Activated CD4-positive, alpha-beta T cell treated with anti-CD3 and anti-CD28 coated beads, Interleukin-2, amount 10 ng/mL, durations not matched to agents 24 days and 14 days (primary cell): ENCODE measurements around the gene PRSS21. TPM values are rescaled to one million over a fixed set of nuclear protein-coding genes. Genes with fewer than 3 reads are reported as not detected.

Experiments used
- DNase-seq: peaks from one replicate; pipeline ENCODE4 v3.0.0; 2022
- H3K27ac Mint-ChIP-seq: one replicate; pipeline ENCODE4 v1.8.0; 2022; ENCODE audit warnings: mild to moderate bottlenecking, mixed read lengths
- H3K27me3 Mint-ChIP-seq: one replicate; pipeline ENCODE4 v1.8.0; 2022; ENCODE audit warnings: mixed read lengths
- H3K36me3 Mint-ChIP-seq: one replicate; pipeline ENCODE4 v1.8.0; 2022; ENCODE audit warnings: low read depth, mild to moderate bottlenecking, mixed read lengths
- H3K4me1 Mint-ChIP-seq: one replicate; pipeline ENCODE4 v1.8.0; 2021; ENCODE audit warnings: mixed read lengths
- H3K4me3 Mint-ChIP-seq: one replicate; pipeline ENCODE4 v1.8.0; 2022; ENCODE audit warnings: mild to moderate bottlenecking, moderate library complexity, mixed read lengths
- H3K9me3 Mint-ChIP-seq: one replicate; pipeline ENCODE4 v1.8.0; 2021; ENCODE audit warnings: mixed read lengths
- intact Hi-C: fragments of 100-400 bp; cut with micrococcal nuclease; formaldehyde crosslinking; loops from one replicate; pipeline ENCODE4 v1.15.1; 2023
- total RNA-seq: library from RNA; stranded (reverse); gene quantifications from 2 replicates; pipeline ENCODE4 v1.2.3, GENCODE V29; 2022

The PRSS21 gene
- total RNA-seq, 1 donor from 2014 or later = 10.2 TPM

DNA sequence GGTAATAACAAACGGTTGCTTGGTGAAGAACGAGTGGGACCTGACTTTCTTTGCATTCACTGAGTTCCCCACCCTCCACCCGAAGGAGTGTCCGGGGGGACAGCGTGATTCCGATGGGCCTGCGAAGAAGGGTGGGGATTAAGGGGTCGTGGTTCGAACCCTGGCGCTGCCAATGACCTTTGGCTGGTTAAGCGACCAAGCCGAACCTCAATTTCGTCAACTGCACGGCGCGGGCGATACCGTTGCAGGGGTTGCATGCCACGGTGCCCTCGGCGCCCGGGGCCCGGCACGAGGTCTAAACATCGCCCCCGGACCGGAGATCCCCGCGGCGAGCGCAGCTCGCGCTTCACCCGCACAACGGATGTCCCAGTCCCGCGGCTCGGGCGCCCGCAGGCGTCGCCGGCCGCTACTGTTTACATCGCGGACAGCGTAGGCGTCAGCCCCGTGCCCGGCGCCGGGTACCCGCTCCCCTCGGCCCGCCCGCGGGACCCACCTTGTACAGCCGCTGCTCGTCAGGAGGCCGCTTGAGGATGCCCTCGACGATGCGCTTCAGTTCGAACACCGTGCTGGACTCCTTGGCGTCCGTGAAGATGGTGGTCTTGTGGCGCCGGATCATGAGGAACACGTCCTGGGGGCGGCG, 40.4 kb upstream of the PRSS21 start:
- peaks cover 28% of the 10 kb centered on the region for H3K4me1 Mint-ChIP-seq
- peak; percentile 81 for DNase-seq
- intact Hi-C loops = loop anchor here (1.0 to 5.0 kb wide), 2 partner anchors 24 to 91 kb away; partner anchors contain the start of gene SRRM2
- peak overlapping the region; percentile 95 for H3K27ac Mint-ChIP-seq
- H3K4me3 Mint-ChIP-seq = peak overlapping the region; percentile 92
- H3K9me3 Mint-ChIP-seq = no peaks in the 10 kb centered on the region
- no peaks in the 10 kb centered on the region for H3K27me3 Mint-ChIP-seq
- peaks cover 28% of the 10 kb centered on the region for H3K36me3 Mint-ChIP-seq

DNA sequence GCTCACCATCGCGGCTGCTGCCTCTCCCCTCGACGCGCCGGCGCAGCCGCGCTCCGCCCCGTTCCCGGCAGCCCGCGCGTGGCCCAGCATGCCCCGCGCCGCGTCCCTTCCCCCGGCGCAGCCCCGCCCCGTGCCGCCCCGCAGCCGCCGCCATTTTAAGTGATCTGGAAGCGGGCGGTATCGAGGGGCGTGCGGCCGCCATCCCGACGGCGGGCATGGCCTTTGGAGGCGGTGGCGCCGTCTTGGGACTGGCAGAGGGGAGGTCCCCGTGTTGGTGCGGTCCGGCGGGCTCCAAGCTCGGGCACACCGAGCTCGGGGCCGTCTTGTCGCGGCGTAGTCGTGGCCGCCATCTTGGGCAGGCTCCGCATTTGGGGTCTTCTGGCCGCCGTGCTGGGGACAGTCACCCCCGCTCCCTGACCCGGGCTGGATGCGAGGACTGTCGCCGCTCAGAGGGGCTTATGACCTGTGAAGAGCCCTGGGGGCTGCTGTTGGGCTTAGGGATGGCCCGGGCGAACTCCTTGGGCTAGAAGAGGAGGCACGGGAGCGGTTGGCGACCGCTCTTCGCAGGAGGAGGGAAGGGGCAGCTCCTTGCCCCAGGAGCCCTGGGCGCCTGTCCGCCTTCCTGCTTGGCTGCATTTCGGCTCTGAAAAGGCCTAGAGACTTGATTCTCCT, 39.7 kb upstream of the PRSS21 start, which contains the start of gene ELOB:
Gene ELOB, minus strand, starts transcription at position 50 of the 672 bp plus-strand sequence. Its CDS starts 41 bp downstream, at position 9.
- peak within 1 kb of the TSS; percentile 92 for H3K4me3 Mint-ChIP-seq
- peak within 1 kb of the TSS; percentile 95 for H3K27ac Mint-ChIP-seq
- H3K4me1 Mint-ChIP-seq = peaks cover 25% of the 10 kb centered on the region
- peaks cover 22% of the 10 kb centered on the region for H3K36me3 Mint-ChIP-seq
- H3K9me3 Mint-ChIP-seq = no peaks in the 10 kb centered on the region
- no peaks in the 10 kb centered on the region for H3K27me3 Mint-ChIP-seq
- intact Hi-C loops = loop anchor here (1.0 to 5.0 kb wide), 2 partner anchors 25 to 90 kb away; partner anchors contain the start of gene SRRM2
- DNase-seq = peak; percentile 97

DNA sequence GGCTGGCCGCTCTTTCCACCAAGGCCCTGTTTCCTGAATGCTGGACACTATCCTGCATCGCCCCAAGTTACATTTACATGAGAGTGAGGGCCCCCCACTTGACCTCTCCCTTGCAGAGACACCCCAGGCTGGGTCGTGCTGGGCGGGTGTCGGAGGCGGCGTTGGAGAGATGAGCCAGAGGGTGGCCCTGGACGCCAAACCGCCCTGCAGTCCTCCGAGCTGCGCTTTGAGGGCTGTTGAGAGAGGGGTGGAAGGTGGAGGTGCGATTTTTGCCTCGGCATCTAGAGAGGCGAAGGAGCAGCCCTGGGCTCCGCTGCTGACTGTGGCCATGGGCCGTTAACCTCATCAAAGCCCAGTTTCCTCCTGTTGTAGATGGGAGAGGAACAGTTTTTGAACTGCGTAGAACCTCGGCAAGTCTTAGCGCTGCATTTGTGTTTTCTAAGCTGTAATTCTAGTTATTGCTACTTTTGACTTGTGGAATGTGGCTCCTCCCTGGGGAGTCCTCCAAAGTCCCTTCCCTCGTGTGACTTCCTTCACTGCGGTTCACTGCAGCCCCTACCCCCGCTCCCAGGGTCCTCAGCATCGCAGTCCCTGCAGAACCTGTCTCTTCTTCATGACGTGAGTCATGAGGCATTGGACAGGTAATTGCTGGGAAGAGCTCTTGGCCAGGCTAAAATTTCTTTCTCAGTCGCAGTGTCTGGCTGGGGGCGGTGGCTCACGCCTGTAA, 39.0 kb upstream of the PRSS21 start:
- intact Hi-C loops = loop anchor here (1.0 to 5.0 kb wide), 2 partner anchors 26 to 89 kb away; partner anchors contain the start of gene SRRM2
- H3K4me1 Mint-ChIP-seq = peaks cover 23% of the 10 kb centered on the region
- peak overlapping the region; percentile 95 for H3K27ac Mint-ChIP-seq
- peak; percentile 80 for DNase-seq
- H3K36me3 Mint-ChIP-seq = peaks cover 17% of the 10 kb centered on the region
- no peaks in the 10 kb centered on the region for H3K27me3 Mint-ChIP-seq
- H3K4me3 Mint-ChIP-seq = peak overlapping the region; percentile 92
- H3K9me3 Mint-ChIP-seq = no peaks in the 10 kb centered on the region

DNA sequence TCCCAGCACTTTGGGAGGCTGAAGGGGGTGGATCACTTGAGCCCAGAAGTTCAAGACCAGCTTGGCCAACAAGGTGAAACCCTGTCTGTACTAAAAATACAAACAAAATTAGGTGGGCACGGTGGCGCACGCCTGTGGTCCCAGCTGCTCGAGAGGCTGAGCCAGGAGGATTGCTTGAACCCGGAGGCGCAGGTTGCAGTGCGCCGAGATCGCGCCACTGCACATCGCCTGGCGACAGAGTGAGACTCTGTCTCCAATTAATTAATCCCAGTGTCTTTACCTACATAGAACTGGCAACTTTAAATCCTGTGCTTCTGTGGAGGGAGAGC, 38.4 kb upstream of the PRSS21 start:
- DNase-seq = no peak
- no peaks in the 10 kb centered on the region for H3K9me3 Mint-ChIP-seq
- H3K4me1 Mint-ChIP-seq = peaks cover 23% of the 10 kb centered on the region
- peak overlapping the region; percentile 92 for H3K4me3 Mint-ChIP-seq
- intact Hi-C loops = loop anchor here (5.0 kb wide), 1 partner anchor 89 kb away; no protein-coding TSS in a partner anchor
- peak overlapping the region; percentile 95 for H3K27ac Mint-ChIP-seq
- peaks cover 14% of the 10 kb centered on the region for H3K36me3 Mint-ChIP-seq
- no peaks in the 10 kb centered on the region for H3K27me3 Mint-ChIP-seq

DNA sequence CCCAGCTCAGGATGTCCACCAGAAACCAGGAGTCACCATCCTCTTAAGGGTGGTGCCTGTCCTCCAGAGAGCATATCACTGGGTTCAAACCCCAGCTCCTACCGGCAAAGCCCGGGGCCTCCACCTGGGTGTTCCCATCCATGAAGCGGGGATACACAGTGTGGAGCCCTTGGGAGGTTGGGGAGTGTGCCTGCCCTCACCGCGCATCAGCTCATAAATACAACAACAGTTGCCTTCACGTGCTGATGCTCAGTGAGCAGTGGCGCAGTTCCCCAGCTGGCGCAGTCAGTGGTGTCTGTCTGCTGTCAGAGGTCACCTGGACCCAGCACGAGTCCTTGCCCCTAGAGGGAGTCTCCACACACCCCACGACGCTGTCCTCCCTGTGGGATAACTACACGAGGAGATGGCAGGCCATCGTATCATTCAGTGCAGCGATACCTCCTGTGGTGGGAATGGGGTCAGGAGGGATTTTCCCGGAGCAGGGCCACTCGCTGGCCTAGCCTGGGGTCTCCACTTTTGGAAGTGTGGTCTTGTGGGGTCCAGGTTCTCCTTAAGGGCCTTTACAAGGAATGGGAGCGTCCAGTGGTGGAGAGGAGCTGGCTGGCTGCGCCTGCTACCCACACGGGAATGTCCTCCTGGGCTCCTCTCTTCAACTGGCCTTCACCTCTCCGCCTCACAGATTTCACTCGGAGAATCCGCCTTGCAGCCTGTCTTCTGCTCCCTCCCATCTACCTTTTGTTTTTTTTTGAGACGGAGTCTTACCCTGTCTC, 37.7 kb upstream of the PRSS21 start:
- intact Hi-C loops = loop anchor here (5.0 kb wide), 1 partner anchor 88 kb away; no protein-coding TSS in a partner anchor
- peaks cover 2% of the 10 kb centered on the region for H3K27me3 Mint-ChIP-seq
- H3K4me3 Mint-ChIP-seq = peak overlapping the region; percentile 92
- H3K9me3 Mint-ChIP-seq = no peaks in the 10 kb centered on the region
- peaks cover 23% of the 10 kb centered on the region for H3K4me1 Mint-ChIP-seq
- no peak for DNase-seq
- peak overlapping the region; percentile 25 for H3K27ac Mint-ChIP-seq
- peaks cover 10% of the 10 kb centered on the region for H3K36me3 Mint-ChIP-seq

DNA sequence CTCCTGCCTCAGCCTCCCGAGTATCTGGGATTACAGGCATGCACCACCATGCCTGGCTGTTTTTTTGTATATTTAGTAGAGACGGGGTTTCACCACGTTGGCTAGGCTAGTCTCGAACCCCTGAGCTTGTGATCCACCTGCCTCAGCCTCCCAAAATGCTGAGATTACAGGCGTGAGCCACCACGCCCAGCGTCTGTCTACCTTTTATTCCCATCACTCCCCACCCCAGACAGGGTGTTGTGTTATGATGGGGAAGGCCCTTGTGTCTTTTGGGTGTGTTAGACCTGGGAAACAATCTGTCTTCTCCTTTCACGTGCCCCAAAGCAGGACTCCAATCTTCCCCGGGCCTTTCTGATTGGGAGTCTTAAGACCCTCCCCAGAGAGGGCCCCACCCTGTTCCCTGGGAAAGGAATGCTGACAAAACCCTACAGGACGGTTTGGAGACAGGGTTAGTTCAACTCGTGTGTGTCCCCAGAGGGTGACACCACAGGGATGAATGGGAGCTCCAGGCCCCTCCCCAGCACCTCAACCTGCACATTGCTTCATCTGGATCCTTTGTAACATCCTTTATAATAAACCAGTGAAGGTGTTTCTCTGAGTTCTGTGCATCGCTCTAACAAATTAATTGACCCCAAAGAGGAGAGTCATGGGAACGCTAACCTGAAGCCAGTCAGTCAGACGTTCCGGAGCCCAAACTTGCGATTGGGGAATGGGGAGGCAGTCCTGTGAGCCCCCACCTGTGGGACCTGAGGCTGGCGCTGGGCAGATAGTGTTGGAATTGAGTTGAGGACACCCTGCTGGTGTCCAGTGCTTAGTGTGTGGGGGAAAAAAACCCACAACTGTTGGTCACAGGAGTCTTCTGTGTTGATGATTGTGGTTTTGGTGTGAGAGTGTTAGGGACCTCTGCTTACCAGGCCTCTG, 36.8 kb upstream of the PRSS21 start:
- Mint-ChIP-seq H3K4me1 (peaks cover 22% of the 10 kb centered on the region), H3K27ac (no peak overlapping the region), H3K27me3 (peaks cover 7% of the 10 kb centered on the region), H3K9me3 (no peaks in the 10 kb centered on the region), H3K4me3 (peak overlapping the region; percentile 19), H3K36me3 (peaks cover 6% of the 10 kb centered on the region)
- intact Hi-C loops = loop anchor here (5.0 kb wide), 1 partner anchor 87 kb away; no protein-coding TSS in a partner anchor
- no peak for DNase-seq

DNA sequence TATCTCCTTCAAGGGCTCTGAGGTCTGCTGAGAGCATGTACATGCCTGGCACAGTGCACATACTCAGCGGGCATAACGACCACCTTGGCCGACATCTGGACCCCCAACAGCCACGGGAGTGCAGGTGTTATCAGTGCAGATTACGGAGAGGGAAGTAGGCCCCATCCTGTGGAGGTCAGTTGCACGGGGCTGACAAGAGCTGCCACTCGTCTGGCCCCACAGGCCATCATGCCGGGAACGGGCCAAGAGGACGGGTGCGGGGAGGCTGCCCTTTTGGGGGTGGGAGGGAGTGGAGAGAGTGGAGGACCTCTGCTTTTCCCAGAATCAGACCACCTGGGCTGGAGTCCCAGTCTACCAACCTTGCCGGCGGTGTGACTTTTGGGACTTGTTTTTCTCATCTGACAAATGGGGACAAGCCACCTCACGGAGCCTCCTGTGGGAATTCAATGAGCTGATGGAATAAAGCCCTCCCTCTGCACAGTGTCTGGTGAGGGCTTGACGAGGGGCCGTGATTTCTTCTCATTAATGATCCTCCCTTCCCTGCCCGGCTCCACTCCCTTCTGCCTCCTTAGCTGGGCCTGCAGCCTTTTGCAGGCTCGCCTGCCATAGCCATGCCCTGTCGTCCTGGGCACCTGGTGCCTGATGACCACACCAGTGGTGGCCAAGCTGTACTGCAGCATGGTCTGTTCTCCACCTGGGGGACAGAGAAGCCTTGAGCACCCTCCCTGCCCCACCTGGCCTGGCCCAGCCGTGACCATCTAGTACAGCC, 34.3 kb upstream of the PRSS21 start:
- Mint-ChIP-seq H3K4me3 (no peak overlapping the region), H3K4me1 (peaks cover 11% of the 10 kb centered on the region), H3K36me3 (peaks cover 2% of the 10 kb centered on the region), H3K27me3 (peaks cover 18% of the 10 kb centered on the region), H3K27ac (no peak overlapping the region), H3K9me3 (no peaks in the 10 kb centered on the region)
- intact Hi-C loops = no loop called here
- DNase-seq = no peak

DNA sequence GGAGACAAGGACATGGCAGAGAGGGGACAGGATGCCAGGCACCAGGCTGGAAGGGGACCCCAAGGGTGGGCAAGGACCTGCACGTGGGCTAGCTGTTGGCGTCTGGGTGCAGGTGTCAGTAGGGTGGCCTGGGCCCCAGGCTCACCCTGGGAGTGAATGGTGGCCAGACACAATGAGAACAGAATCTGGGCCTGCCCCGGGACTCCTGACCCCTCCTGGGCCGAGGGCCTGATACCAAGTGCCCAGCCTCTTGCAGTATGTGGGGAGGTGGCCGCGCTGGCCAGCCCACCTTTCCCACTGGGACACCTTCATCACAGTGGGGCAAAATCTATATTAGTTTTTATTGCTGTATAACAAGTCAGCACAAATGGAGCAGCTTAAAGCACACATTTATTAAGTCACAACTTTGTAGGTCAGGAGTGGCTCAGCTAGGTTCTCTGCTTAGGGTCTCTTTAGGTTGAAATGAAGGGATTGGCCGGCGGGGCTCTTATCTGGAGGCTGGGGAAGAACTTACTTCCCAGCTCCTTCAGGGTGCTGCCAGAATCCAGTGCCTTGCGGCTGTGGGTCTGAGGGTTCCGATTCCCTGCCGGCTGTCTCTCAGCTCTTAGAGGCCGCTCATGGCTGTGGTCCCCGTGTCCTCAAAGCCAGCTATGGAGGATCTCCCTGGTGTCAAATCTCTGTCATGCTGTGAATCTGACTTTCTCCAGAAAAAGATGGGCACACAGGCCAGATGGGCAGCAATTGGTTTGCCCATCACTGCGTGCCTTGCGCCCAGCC, 33.3 kb upstream of the PRSS21 start:
- peaks cover 3% of the 10 kb centered on the region for H3K4me1 Mint-ChIP-seq
- DNase-seq = no peak
- no peak overlapping the region for H3K4me3 Mint-ChIP-seq
- intact Hi-C loops = no loop called here
- peaks cover 22% of the 10 kb centered on the region for H3K27me3 Mint-ChIP-seq
- H3K9me3 Mint-ChIP-seq = no peaks in the 10 kb centered on the region
- H3K36me3 Mint-ChIP-seq = no peaks in the 10 kb centered on the region
- no peak overlapping the region for H3K27ac Mint-ChIP-seq

DNA sequence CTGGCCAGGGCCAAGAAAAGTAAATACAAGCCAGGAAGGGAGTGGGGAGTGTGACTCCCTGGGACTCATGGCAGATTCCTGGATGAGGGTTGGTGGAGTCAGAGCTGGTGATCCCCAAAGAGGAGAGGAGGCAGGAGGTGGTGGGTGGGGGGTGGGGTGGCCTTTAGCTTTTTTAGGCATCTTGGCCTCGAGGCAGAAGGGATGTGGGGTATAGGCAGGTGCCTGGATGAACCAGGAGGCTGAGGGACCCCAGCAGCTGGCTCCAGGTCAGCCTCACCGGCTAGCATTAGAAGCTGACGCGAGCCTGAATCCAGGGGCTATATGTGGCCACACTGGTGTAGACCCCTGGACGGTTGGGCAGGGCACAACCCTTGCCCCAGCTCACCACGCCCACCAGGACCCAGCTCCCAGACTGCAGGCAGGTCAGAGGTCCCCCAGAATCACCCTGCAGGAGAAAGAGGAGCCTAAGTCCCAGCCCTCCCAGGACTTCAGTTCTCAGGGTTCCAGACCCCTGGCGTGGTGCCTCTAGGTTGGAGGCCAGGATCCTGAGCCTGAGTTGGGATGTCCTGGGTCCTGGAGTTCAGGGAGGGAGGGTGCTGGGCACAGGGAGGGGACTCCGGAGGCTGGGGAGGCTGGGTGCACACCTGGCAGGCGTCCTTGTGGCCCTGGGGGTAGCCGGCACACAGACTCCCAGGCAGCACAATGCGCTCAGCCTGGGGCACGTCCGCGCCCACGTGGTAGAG, 32.5 kb upstream of the PRSS21 start:
- Mint-ChIP-seq H3K9me3 (no peaks in the 10 kb centered on the region), H3K27ac (peak overlapping the region; percentile 41), H3K4me1 (peaks cover 2% of the 10 kb centered on the region), H3K27me3 (peaks cover 25% of the 10 kb centered on the region), H3K4me3 (peak overlapping the region; percentile 81), H3K36me3 (no peaks in the 10 kb centered on the region)
- DNase-seq = no peak
- intact Hi-C loops = no loop called here

DNA sequence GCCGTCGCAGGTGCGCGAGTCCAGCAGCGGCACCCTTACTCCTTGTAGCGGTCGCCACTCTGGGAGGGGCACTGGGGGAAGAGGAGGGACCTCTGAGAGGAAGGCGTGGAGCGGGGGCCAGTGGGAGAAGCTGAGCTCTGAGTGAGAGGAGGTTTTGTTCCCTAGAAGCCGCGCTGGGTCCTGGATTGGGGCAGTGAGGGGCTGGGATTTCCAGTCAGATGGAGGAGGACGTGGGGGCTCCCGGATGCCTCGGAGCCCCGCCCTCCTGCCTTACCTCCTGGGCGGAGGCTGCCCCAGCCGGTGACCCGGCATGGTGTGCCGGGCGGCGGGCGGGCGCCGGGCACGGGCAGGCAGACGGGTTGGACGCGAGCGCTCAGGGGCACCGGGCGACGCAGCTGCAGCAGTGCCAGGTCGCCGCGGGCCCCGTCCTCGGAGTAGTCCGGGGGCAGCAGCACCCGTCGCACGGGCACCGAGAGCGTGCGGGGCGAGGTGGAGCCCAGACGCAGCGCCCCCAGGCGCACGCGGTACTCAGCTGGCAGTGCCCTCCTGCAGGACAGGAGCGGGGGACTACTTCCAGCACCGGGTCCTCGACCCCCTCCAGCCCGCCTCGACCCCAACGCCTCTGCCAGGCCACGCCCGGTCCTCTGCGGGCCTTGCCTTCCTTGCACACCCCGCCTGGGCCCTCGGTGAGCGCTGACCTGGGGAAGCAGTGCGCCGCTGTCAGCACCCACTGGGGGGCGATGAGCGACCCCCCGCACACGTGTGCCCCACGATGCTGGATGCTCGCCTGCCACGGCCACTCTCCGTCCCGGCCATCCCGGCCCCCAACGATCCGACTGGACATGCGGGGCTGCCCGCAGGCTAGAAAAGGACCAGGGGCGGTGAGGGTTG, 31.7 kb upstream of the PRSS21 start:
- Mint-ChIP-seq H3K9me3 (no peaks in the 10 kb centered on the region), H3K36me3 (no peaks in the 10 kb centered on the region), H3K4me3 (peak overlapping the region; percentile 81), H3K4me1 (peaks cover 2% of the 10 kb centered on the region), H3K27ac (peak overlapping the region; percentile 41), H3K27me3 (peaks cover 26% of the 10 kb centered on the region)
- intact Hi-C loops = no loop called here
- DNase-seq = peak; percentile 70
